Stimulated activated CD8-positive, alpha-beta memory T cell treated with anti-CD3 and anti-CD28 coated beads, Interleukin-4, amount 100 ng/mL, for 48 hours (primary cell): Measurements from ENCODE around the gene SELENOM.
A peak's percentile ranks its signal among the peaks of the same experiment; 100 is the strongest.

ENCODE experiments used
- DNase-seq: peaks from one replicate; pipeline ENCODE4 v3.0.0-alpha.2; 2020

Gene SELENOM

GRCh38 chr22:31107178-31107893, at the start of gene SELENOM:
SELENOM (minus strand) TSS chr22:31107568; CDS start chr22:31107505, 63 bp downstream.
- peak; percentile 90 for DNase-seq

GRCh38 chr22:31155422-31155821, 48.1 kb upstream of the SELENOM start:
- no peak for DNase-seq

- DNase-seq, result no peak
Measured at GRCh38 chr22:31154975-31155374, 47.6 kb upstream of the SELENOM start.

- no peak for DNase-seq
Measured at GRCh38 chr22:31153357-31153756, 46.0 kb upstream of the SELENOM start.

GRCh38 chr22:31151872-31152271, 44.5 kb upstream of the SELENOM start:
- DNase-seq, result no peak

GRCh38 chr22:31150615-31151014, 43.2 kb upstream of the SELENOM start:
- DNase-seq, result no peak

GRCh38 chr22:31148953-31149627, 41.7 kb upstream of the SELENOM start:
- DNase-seq, result peak; percentile 57

GRCh38 chr22:31148488-31148887, 41.1 kb upstream of the SELENOM start:
- no peak for DNase-seq

- DNase-seq, result no peak
Measured at GRCh38 chr22:31144223-31144622, 36.9 kb upstream of the SELENOM start.

GRCh38 chr22:31143537-31143936, 36.2 kb upstream of the SELENOM start:
- no peak for DNase-seq

- DNase-seq, result no peak
Measured at GRCh38 chr22:31143038-31143437, 35.7 kb upstream of the SELENOM start.

- no peak for DNase-seq
Measured at GRCh38 chr22:31142285-31142684, 34.9 kb upstream of the SELENOM start.

GRCh38 chr22:31141551-31141950, 34.2 kb upstream of the SELENOM start:
- DNase-seq, result no peak

GRCh38 chr22:31140746-31141145, 33.4 kb upstream of the SELENOM start:
- no peak for DNase-seq

GRCh38 chr22:31139866-31140716, 32.7 kb upstream of the SELENOM start, which contains the start of gene PLA2G3:
PLA2G3 (minus strand) TSS chr22:31140508; CDS start chr22:31140354, 154 bp downstream.
- DNase-seq, result no peak

GRCh38 chr22:31139066-31139465, 31.7 kb upstream of the SELENOM start:
- no peak for DNase-seq

GRCh38 chr22:31138126-31138525, 30.8 kb upstream of the SELENOM start:
- no peak for DNase-seq

GRCh38 chr22:31137721-31138120, 30.4 kb upstream of the SELENOM start:
- no peak for DNase-seq

- no peak for DNase-seq
Measured at GRCh38 chr22:31136711-31137110, 29.3 kb upstream of the SELENOM start.

- no peak for DNase-seq
Measured at GRCh38 chr22:31136155-31136554, 28.8 kb upstream of the SELENOM start.

- DNase-seq, result no peak
Measured at GRCh38 chr22:31135706-31136105, 28.3 kb upstream of the SELENOM start.

GRCh38 chr22:31134688-31135087, 27.3 kb upstream of the SELENOM start:
- DNase-seq, result no peak

- DNase-seq, result no peak
Measured at GRCh38 chr22:31133911-31134310, 26.5 kb upstream of the SELENOM start.
